ENCODE measurements around the gene TGIF2.

The TGIF2 gene

DNA sequence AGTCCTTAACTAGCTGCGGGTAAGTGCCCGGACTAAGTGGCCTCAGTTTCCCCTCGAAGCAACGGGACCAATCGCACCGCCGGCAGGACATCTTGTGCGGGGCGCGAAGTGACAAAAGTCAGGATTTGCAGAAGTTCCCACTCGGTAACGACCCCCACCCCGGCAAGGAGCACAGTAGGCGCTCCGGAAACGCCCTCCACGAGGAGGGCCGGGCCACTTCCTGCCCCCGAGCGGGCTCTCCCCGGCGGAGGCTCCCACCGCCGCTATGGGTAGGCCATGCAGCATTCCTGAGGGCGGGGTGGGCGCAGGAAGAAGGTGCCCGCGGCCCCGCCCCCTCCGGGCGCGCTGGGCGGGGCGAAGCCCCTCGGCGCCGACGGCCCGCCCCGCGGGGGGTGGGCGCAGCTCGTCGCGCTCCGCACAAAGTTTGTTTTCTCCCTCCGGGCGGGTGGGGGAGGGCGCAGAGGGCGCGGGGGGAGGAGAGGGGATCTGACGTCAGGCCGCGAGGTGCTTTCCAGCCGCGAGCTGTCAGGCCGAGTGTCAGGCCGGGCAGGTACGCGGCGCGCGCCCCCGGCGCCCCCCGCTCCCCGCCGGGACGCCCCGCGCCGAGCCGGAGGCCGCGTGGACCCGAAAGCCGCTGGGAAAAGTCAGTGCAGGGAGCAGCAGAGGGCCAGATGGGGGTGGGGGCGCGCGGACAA is at the start of gene TGIF2:
TSS of gene TGIF2 (plus strand) at position 495 of the 695 bp plus-strand sequence. CDS start 5,178 bp downstream, outside the sequence.
- Histone ChIP-seq H4K20me1 (ENCODE audit: insufficient read depth) (peaks cover 21% of the 10 kb centered on the region), H3K27ac (peak within 1 kb of the TSS; percentile 89), H2AFZ (ENCODE audit: low read depth) (peak within 1 kb of the TSS; percentile 67; the same call in 1 of the 2 replicates), H3K36me3 (ENCODE audit: insufficient read depth) (no peaks in the 10 kb centered on the region), H3K4me3 (IDR thresholded peaks at IDR 0.05; ENCODE audit: insufficient read depth, low read depth, low read length) (peak within 1 kb of the TSS; percentile 55), H3K4me2 (peak within 1 kb of the TSS; percentile 71), H3K79me2 (ENCODE audit: insufficient read depth, low read depth) (peaks cover 39% of the 10 kb centered on the region), H3K27me3 (ENCODE audit: insufficient read depth, low read depth) (no peaks in the 10 kb centered on the region), H3K9ac (peak within 1 kb of the TSS; percentile 100), H3K4me1 (ENCODE audit: low read depth, poor library complexity, severe bottlenecking) (peaks cover 34% of the 10 kb centered on the region)
- TF ChIP-seq, protein P1, sequence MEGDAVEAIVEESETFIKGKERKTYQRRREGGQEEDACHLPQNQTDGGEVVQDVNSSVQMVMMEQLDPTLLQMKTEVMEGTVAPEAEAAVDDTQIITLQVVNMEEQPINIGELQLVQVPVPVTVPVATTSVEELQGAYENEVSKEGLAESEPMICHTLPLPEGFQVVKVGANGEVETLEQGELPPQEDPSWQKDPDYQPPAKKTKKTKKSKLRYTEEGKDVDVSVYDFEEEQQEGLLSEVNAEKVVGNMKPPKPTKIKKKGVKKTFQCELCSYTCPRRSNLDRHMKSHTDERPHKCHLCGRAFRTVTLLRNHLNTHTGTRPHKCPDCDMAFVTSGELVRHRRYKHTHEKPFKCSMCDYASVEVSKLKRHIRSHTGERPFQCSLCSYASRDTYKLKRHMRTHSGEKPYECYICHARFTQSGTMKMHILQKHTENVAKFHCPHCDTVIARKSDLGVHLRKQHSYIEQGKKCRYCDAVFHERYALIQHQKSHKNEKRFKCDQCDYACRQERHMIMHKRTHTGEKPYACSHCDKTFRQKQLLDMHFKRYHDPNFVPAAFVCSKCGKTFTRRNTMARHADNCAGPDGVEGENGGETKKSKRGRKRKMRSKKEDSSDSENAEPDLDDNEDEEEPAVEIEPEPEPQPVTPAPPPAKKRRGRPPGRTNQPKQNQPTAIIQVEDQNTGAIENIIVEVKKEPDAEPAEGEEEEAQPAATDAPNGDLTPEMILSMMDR (conservative IDR thresholded peaks at IDR 0.05; ENCODE audit: low read depth, low read length): no peak

DNA sequence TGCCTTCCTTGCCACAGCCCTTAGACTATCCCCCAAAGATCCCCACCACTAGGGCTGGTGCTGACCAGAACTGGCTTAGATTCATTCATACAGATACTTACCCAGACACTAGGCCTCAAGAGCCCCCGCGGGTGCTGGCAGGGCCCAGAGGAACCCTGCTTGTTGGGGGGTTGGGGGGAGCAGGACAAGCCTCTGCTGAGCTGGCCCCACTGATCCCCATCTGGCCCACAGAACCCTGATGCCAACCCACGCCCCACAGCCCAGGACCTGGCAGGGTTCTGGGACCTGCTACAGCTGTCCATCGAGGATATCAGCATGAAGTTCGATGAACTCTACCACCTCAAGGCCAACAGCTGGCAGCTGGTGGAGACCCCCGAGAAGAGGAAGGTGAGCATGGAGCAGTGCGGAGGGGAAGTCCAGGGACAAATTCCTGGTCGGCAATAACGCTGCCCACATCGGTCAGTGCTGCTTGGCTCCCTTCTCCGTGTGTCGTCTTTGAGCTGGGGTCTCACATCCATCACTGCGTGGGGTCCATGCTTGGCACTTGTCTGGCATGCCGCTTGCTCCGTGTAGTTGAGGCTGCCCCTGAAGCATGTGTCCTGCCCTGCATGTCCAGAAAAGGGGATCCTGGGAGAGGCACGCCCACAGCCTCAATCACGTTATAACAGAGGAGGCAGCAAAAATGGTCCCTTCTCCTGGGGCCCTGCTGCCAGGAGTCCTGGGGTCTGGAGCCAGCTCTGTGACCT is 47.6 kb upstream of the TGIF2 start:
- Histone ChIP-seq H3K27me3 (ENCODE audit: insufficient read depth, low read depth) (no peaks in the 10 kb centered on the region), H3K4me1 (ENCODE audit: low read depth, poor library complexity, severe bottlenecking) (peaks cover 23% of the 10 kb centered on the region), H3K9ac (no peak overlapping the region), H3K4me3 (IDR thresholded peaks at IDR 0.05; ENCODE audit: insufficient read depth, low read depth, low read length) (no peak overlapping the region), H4K20me1 (ENCODE audit: insufficient read depth) (no peaks in the 10 kb centered on the region), H2AFZ (ENCODE audit: low read depth) (no peak overlapping the region), H3K36me3 (ENCODE audit: insufficient read depth) (no peaks in the 10 kb centered on the region), H3K27ac (no peak overlapping the region), H3K4me2 (no peak overlapping the region), H3K79me2 (ENCODE audit: insufficient read depth, low read depth) (no peaks in the 10 kb centered on the region)
- TF ChIP-seq, protein P1 (conservative IDR thresholded peaks at IDR 0.05; ENCODE audit: low read depth, low read length): no peak

- TF ChIP-seq, protein P1 (conservative IDR thresholded peaks at IDR 0.05; ENCODE audit: low read depth, low read length): no peak
- Histone ChIP-seq H3K4me1 (ENCODE audit: low read depth, poor library complexity, severe bottlenecking) (peaks cover 31% of the 10 kb centered on the region), H4K20me1 (ENCODE audit: insufficient read depth) (no peaks in the 10 kb centered on the region), H3K36me3 (ENCODE audit: insufficient read depth) (no peaks in the 10 kb centered on the region), H3K4me3 (IDR thresholded peaks at IDR 0.05; ENCODE audit: insufficient read depth, low read depth, low read length) (no peak overlapping the region), H2AFZ (ENCODE audit: low read depth) (no peak overlapping the region), H3K9ac (no peak overlapping the region), H3K4me2 (no peak overlapping the region), H3K79me2 (ENCODE audit: insufficient read depth, low read depth) (no peaks in the 10 kb centered on the region), H3K27me3 (ENCODE audit: insufficient read depth, low read depth) (no peaks in the 10 kb centered on the region), H3K27ac (no peak overlapping the region)
Observed at GRCh38 chr20:36526521-36527011, 46.8 kb upstream of the TGIF2 start.

DNA sequence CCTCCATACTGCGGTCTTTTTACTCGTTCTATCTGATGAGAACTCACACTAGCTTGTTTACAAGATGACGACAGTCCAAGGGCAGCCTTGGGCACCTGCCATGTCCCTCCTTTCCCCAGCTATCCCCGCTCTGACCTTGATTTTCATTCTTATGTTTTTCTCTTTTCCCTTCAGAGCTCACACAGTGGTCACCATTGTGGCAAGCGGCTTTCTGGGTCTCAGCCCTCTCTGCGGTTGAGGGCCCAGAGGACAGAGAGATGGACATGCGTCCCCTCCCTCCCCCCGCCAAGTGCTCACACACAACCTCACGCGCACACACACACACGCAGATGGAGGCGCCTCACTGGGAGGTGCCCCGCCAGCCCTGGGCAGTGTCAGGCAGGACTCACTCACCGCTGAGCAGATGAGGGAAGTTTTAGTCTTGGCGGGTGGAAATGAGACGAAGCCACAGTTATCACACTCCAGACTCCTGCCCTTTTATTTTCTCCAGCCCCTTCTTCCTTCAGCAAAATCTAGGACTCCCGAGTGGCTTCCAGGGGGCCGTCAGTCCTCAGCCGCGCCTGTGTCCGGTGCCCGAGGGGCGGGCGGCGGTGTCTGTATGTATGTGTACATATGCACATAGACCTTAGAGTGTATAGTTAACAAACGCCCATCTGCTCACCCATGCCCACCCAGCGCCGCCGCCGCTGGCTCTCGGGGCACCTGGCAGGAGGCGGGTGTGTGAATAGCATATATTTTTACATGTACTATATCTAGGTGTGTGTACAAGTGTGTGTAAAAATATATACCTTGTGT is 45.9 kb upstream of the TGIF2 start:
- H3K27ac ChIP-seq: no peak overlapping the region
- H2AFZ ChIP-seq (ENCODE audit: low read depth): no peak overlapping the region
- H3K9ac ChIP-seq: no peak overlapping the region
- no peak overlapping the region for H3K4me3 ChIP-seq (IDR thresholded peaks at IDR 0.05; ENCODE audit: insufficient read depth, low read depth, low read length)
- H3K79me2 ChIP-seq (ENCODE audit: insufficient read depth, low read depth): no peaks in the 10 kb centered on the region
- no peaks in the 10 kb centered on the region for H3K27me3 ChIP-seq (ENCODE audit: insufficient read depth, low read depth)
- no peaks in the 10 kb centered on the region for H3K36me3 ChIP-seq (ENCODE audit: insufficient read depth)
- TF ChIP-seq, protein P1 (conservative IDR thresholded peaks at IDR 0.05; ENCODE audit: low read depth, low read length): no peak
- no peak overlapping the region for H3K4me2 ChIP-seq
- no peaks in the 10 kb centered on the region for H4K20me1 ChIP-seq (ENCODE audit: insufficient read depth)
- peaks cover 40% of the 10 kb centered on the region for H3K4me1 ChIP-seq (ENCODE audit: low read depth, poor library complexity, severe bottlenecking)
